ENCODE results near the gene FAM83B.

DNA sequence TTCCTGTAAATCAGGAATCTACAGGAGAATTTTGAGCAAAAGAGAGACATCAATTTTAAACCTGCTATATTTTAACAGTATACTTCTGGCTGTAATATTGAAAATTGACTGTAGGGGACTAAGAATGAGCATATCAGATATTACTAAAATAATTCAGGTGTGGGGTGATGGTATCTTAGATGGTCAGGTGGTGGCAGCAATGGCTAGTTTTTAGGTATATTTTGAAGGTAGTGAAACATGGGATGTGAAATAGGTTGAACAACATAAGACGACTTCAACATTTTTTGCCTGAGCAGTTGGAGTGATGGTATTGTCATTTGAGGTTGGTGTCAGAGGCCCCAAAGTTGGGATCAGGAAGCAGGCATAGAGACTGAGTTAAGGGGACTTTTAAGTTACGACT is 32.1 kb downstream of the FAM83B start:
- TF ChIP-seq, protein P1, sequence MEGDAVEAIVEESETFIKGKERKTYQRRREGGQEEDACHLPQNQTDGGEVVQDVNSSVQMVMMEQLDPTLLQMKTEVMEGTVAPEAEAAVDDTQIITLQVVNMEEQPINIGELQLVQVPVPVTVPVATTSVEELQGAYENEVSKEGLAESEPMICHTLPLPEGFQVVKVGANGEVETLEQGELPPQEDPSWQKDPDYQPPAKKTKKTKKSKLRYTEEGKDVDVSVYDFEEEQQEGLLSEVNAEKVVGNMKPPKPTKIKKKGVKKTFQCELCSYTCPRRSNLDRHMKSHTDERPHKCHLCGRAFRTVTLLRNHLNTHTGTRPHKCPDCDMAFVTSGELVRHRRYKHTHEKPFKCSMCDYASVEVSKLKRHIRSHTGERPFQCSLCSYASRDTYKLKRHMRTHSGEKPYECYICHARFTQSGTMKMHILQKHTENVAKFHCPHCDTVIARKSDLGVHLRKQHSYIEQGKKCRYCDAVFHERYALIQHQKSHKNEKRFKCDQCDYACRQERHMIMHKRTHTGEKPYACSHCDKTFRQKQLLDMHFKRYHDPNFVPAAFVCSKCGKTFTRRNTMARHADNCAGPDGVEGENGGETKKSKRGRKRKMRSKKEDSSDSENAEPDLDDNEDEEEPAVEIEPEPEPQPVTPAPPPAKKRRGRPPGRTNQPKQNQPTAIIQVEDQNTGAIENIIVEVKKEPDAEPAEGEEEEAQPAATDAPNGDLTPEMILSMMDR (IDR thresholded peaks at IDR 0.05), result peak; percentile 21; the same call in 1 of the 2 replicates
- TF ChIP-seq ZFX (IDR thresholded peaks at IDR 0.05; ENCODE audit: borderline replicate concordance), result no peak

Data from 22Rv1 (cell line).